Heart left ventricle (tissue), 16 donors: ENCODE data around the gene BCKDK. TPM values are rescaled to one million over a fixed set of nuclear protein-coding genes. Genes with fewer than 3 reads are reported as not detected.

Experiments
- ATAC-seq, 4 donors: fragments of 200-7000 bp; cut with Tn5 transposase; one replicate each; pipeline ENCODE4 v1.9.1; 2020 to 2022; ENCODE audit warnings: moderate library complexity in 4 of 4, mild to moderate bottlenecking in 3 of 4, moderate number of reproducible peaks in 1 of 4
- DNase-seq, 5 donors: peaks; one replicate each; pipeline ENCODE4 v3.0.0-alpha.2; 2020
- H3K27ac ChIP-seq, 12 donors: fragments of 200-600 bp; sonication (generic) in 4 of 12; one replicate each; pipeline versions ENCODE4 v1.5.0 to v1.8.0; 2016 to 2022; ENCODE audit warnings: mild to moderate bottlenecking in 2 of 12
- H3K27me3 ChIP-seq, 9 donors: fragments of 200-600 bp; sonication (generic) in 2 of 9; one replicate each; pipeline versions ENCODE4 v1.5.1 to v1.8.0; 2016 to 2022; ENCODE audit warnings: mild to moderate bottlenecking in 3 of 9
- H3K36me3 ChIP-seq, 9 donors: fragments of 200-600 bp; sonication (generic) in 2 of 9; one replicate each; pipeline versions ENCODE4 v1.5.0 to v1.8.0; 2018 to 2022; ENCODE audit warnings: mild to moderate bottlenecking in 2 of 9
- H3K4me1 ChIP-seq, 12 donors: fragments of 200-600 bp; sonication (generic) in 4 of 12; one replicate each; pipeline versions ENCODE4 v1.5.0 to v1.8.0; 2016 to 2022; ENCODE audit warnings: mild to moderate bottlenecking in 3 of 12
- H3K4me3 ChIP-seq, 12 donors: fragments of 200-600 bp; sonication (generic) in 4 of 12; one replicate each; pipeline versions ENCODE4 v1.5.0 to v1.8.0; 2017 to 2022; ENCODE audit warnings: mild to moderate bottlenecking in 9 of 12, moderate library complexity in 4 of 12
- H3K9me3 ChIP-seq, 12 donors: fragments of 200-600 bp; sonication (generic) in 4 of 12; one replicate each; pipeline versions ENCODE4 v1.5.0 to v1.8.0; 2016 to 2022; ENCODE audit warnings: mild to moderate bottlenecking in 1 of 12
- CTCF ChIP-seq, 12 donors: fragments of 200-600 bp; sonication (generic) in 4 of 12; IDR thresholded peaks; one replicate each; pipeline versions ENCODE4 v1.5.0 to v1.8.0; 2018 to 2022; ENCODE audit warnings: antibody characterized with exemption in 12 of 12, mild to moderate bottlenecking in 5 of 12
- POLR2A ChIP-seq, 2 donors: fragments of 450-650 bp; IDR thresholded peaks; one replicate each; pipeline ENCODE4 v1.6.1; 2017; ENCODE audit warnings: antibody characterized with exemption in 2 of 2, mild to moderate bottlenecking in 2 of 2, moderate library complexity in 2 of 2
- WGBS, 4 donors: extraction: QIAGEN DNeasy Blood & Tissue Kit in 2 of 4; methylation state at CpG; one replicate each; pipeline versions ENCODE4 v1.1.5 to v1.1.7; 2013 to 2018; 5-methylcytosine and 5-hydroxymethylcytosine counted together
- intact Hi-C, 10 donors: fragments of 100-400 bp; cut with DNase I; formaldehyde crosslinking; loops; one replicate each; pipeline versions ENCODE4 v1.11.1 to v1.14.2; 2022
- polyA plus RNA-seq, 2 donors: library from polyadenylated mRNA; stranded (reverse); fragments of 200-250 nt; gene quantifications; one replicate each; pipeline ENCODE4 v1.2.3, GENCODE V29; 2013
- total RNA-seq, 9 donors: library from RNA; depleted of rRNA in 2 of 9; stranded (reverse); fragments of >200 nt in 2 of 9; fragmentation: NEBNext Ultra II Directional in 3 of 9; extraction: Animal tissue kit (Norgen Biotek cat#: 25700) in 3 of 9; gene quantifications; one replicate each; pipeline versions ENCODE4 v1.1.0 to v1.2.4, GENCODE V29; 2016 to 2023
- donor health status: ischemic (EF 13 %, LVEDD 7.1; RV severe dilation, severe dysfunction).
- donor health status: healthy with polysubstance abuse.
- donor health status: DM: no; HTN: yes; CAD: no.
- donor health status: DM: no; HTN: no; CAD: no.
- donor health status: ischemic (EF 25% LVEDD 6.9; RV normal size, moderate dysfunction).
- donor health status: ischemic (EF 25% LVEDD 5.7; RV mildly dilated, moderate dysfunction).
- donor health status: healthy.
- donor health status: DM: yes; HTN: yes; CAD: no.
- donor health status: ischemic (EF 35%, LVEDD 5.7; RV mildly dilated, moderate dysfunction).
- donor health status: nonischemic (EF 11% LVEDD 7.7; RV severe dilation, severe dysfunction).
- donor health status: DM: yes; HTN: yes; CAD: no.
- donor health status: PGD.
- donor health status: ischemic (EF 29% LVEDD 5.4; RV normal size, mild dysfunction).
- donor health status: nonischemic (EF 23%, LVEDD 6.1; RV moderate dilation, normal function).

Gene BCKDK
- total and polyA plus RNA-seq, 11 donors, result 42.6 to 134 (median 67.5) TPM

- intact Hi-C loops, result loop anchor here in 9 of 10 donors (2.0 to 10.0 kb wide), 10 partner anchors 35 to 383 kb away; partner anchors contain the start of genes STX4 (in 4 of the 9), HSD3B7 (in 3 of the 9), ARMC5 (in 1 of the 9) and FUS (in 1 of the 9)
Measured at GRCh38 chr16:31071861-31072260, 36.3 kb upstream of the BCKDK start.

DNA sequence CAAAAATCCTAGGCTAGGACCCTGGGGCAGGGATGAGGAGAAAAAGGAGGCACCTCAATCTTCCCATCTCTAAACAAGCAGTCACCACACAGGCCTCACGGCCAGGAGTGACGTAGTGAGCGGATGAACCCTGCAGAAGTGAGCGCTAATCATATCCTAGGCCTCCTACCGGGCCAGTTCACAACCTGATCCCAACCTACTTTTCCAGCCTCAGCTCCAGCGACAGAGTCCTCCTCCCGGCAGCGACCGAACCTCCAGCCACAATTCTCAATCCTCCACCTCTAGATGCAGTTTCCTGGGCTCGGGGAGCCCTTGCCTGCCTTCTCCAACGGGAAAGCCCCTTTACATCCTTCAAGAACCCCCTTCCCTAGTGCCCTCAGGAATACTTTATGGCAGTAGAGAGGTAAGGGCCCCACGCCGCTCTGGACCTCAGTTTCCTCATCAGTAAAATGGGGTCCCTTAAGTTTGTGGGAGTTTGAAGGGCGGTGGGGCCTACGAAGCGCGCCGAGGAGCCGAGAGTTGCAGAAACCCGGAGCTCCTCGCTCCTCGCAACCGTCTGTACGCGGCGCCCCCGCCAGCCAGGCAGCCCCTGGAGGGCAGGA is 35.5 kb upstream of the BCKDK start:
- ATAC-seq (no peak), DNase-seq (no peak)
- peaks cover 0 to 20% (median 14%) of the 10 kb centered on the region in 9 donors for H3K36me3 ChIP-seq
- H3K27ac ChIP-seq, result peak overlapping the region; percentile 87 to 99 (median 96)
- H3K9me3 ChIP-seq, result no peaks in the 10 kb centered on the region
- WGBS, 4 donors, result 2 to 3% (median 3%) methylated on average over 24 to 27 of the region's 27 CpGs
- peaks cover 3 to 34% (median 24%) of the 10 kb centered on the region in 12 donors for H3K4me1 ChIP-seq
- H3K27me3 ChIP-seq, result no peaks in the 10 kb centered on the region
- intact Hi-C loops, result loop anchor here in 9 of 10 donors (1.0 to 10.0 kb wide), 11 partner anchors 35 to 382 kb away; partner anchors contain the start of genes STX4 (in 5 of the 9), HSD3B7 (in 3 of the 9), ARMC5 (in 1 of the 9) and FUS (in 1 of the 9)
- H3K4me3 ChIP-seq, result peak overlapping the region; percentile 66 to 100 (median 84)
- TF ChIP-seq CTCF (IDR thresholded peaks at IDR 0.05) (no peak), POLR2A (IDR thresholded peaks at IDR 0.05) (no peak)

More at GRCh38 chr16:31071861-31072260, 36.3 kb upstream of the BCKDK start:
- 39 to 49% (median 46%) methylated on average over 4 of the region's 4 CpGs for WGBS, 4 donors
- H3K27ac ChIP-seq, result peak overlapping the region in 7 of 12 donors; percentile 93 to 98 (median 97)
- H3K9me3 ChIP-seq, result no peaks in the 10 kb centered on the region
- ATAC-seq, result no peak
- peaks cover 3 to 34% (median 24%) of the 10 kb centered on the region in 12 donors for H3K4me1 ChIP-seq
- no peak for DNase-seq
- H3K4me3 ChIP-seq, result peak overlapping the region in 6 of 12 donors; percentile 66 to 98 (median 88)
- TF ChIP-seq CTCF (IDR thresholded peaks at IDR 0.05), result no peak
- TF ChIP-seq POLR2A (IDR thresholded peaks at IDR 0.05), result no peak
- peaks cover 0 to 12% (median 6%) of the 10 kb centered on the region in 9 donors for H3K36me3 ChIP-seq
- H3K27me3 ChIP-seq, result no peaks in the 10 kb centered on the region

- no peaks in the 10 kb centered on the region for H3K27me3 ChIP-seq
- intact Hi-C loops, result loop anchor here in 9 of 10 donors (1.0 to 10.0 kb wide), 11 partner anchors 36 to 381 kb away; partner anchors contain the start of genes STX4 (in 5 of the 9), HSD3B7 (in 3 of the 9), ARMC5 (in 1 of the 9) and FUS (in 1 of the 9)
- no peaks in the 10 kb centered on the region for H3K9me3 ChIP-seq
- peak; percentile 93 to 95 (median 94) for DNase-seq
- H3K36me3 ChIP-seq, result peaks cover 0 to 27% (median 21%) of the 10 kb centered on the region in 9 donors
- TF ChIP-seq POLR2A (IDR thresholded peaks at IDR 0.05), result no peak
- TF ChIP-seq CTCF (IDR thresholded peaks at IDR 0.05), result no peak
- peak overlapping the region; percentile 66 to 100 (median 84) for H3K4me3 ChIP-seq
- peak overlapping the region; percentile 87 to 99 (median 96) for H3K27ac ChIP-seq
- peak; percentile 88 to 91 (median 90) for ATAC-seq
- peaks cover 3 to 34% (median 24%) of the 10 kb centered on the region in 12 donors for H3K4me1 ChIP-seq
- WGBS, 4 donors, result 0 to 1% (median 0%) methylated on average over 32 to 83 of the region's 83 CpGs
Measured at GRCh38 chr16:31073142-31073969, 34.8 kb upstream of the BCKDK start.
